ENCODE data around the gene UCK2.
"Not testable (repeated sequence)": the region's sequence is repeated elsewhere in the genome, so short reads cannot be mapped to it uniquely, and the experiment has no call there.

UCK2 gene

GRCh38 chr1:165827268-165828102 lies at the start of gene UCK2:
Gene UCK2 (plus strand): TSS chr1:165827614. CDS start chr1:165827834, 220 bp downstream.
- DNase-seq (ENCODE audit: low spot score), result peak; percentile 69

- not testable (repeated sequence) for DNase-seq (ENCODE audit: low spot score)
Observed at GRCh38 chr1:165778197-165778596, 49.2 kb upstream of the UCK2 start.

- DNase-seq (ENCODE audit: low spot score), result not testable (repeated sequence)
Observed at GRCh38 chr1:165783519-165783918, 43.9 kb upstream of the UCK2 start.

- no peak for DNase-seq (ENCODE audit: low spot score)
Observed at GRCh38 chr1:165787741-165788140, 39.7 kb upstream of the UCK2 start.

GRCh38 chr1:165793951-165794350 lies 33.5 kb upstream of the UCK2 start:
- no peak for DNase-seq (ENCODE audit: low spot score)

GRCh38 chr1:165795894-165796293 lies 31.5 kb upstream of the UCK2 start:
- DNase-seq (ENCODE audit: low spot score), result no peak

GRCh38 chr1:165799387-165799786 lies 28.0 kb upstream of the UCK2 start:
- DNase-seq (ENCODE audit: low spot score), result no peak

GRCh38 chr1:165804513-165804912 lies 22.9 kb upstream of the UCK2 start:
- DNase-seq (ENCODE audit: low spot score), result not testable (repeated sequence)

GRCh38 chr1:165807613-165808012 lies 19.8 kb upstream of the UCK2 start:
- peak; percentile 29 for DNase-seq (ENCODE audit: low spot score)

GRCh38 chr1:165815725-165816124 lies 11.7 kb upstream of the UCK2 start:
- DNase-seq (ENCODE audit: low spot score), result no peak

- DNase-seq (ENCODE audit: low spot score), result no peak
Observed at GRCh38 chr1:165816157-165816556, 11.3 kb upstream of the UCK2 start.

- no peak for DNase-seq (ENCODE audit: low spot score)
Observed at GRCh38 chr1:165816826-165817497, 10.5 kb upstream of the UCK2 start.

- no peak for DNase-seq (ENCODE audit: low spot score)
Observed at GRCh38 chr1:165823552-165824268, 3.7 kb upstream of the UCK2 start.

- DNase-seq (ENCODE audit: low spot score), result no peak
Observed at GRCh38 chr1:165824269-165824643, 3.2 kb upstream of the UCK2 start.

- no peak for DNase-seq (ENCODE audit: low spot score)
Observed at GRCh38 chr1:165826565-165827267, 698 bp upstream of the UCK2 start.

GRCh38 chr1:165828103-165828668 lies 772 bp downstream of the UCK2 start:
- DNase-seq (ENCODE audit: low spot score), result peak; percentile 40

- peak; percentile 72 for DNase-seq (ENCODE audit: low spot score)
Observed at GRCh38 chr1:165828669-165829329, 1.4 kb downstream of the UCK2 start.

- DNase-seq (ENCODE audit: low spot score), result no peak
Observed at GRCh38 chr1:165829888-165830287, 2.5 kb downstream of the UCK2 start.

- DNase-seq (ENCODE audit: low spot score), result no peak
Observed at GRCh38 chr1:165831146-165831545, 3.7 kb downstream of the UCK2 start.

- no peak for DNase-seq (ENCODE audit: low spot score)
Observed at GRCh38 chr1:165832902-165833301, 5.5 kb downstream of the UCK2 start.

- no peak for DNase-seq (ENCODE audit: low spot score)
Observed at GRCh38 chr1:165833358-165833757, 5.9 kb downstream of the UCK2 start.
